BLaER1 treated with 17β-estradiol and CSF1 and Interleukin-3, amounts not matched to agents 10 nM and 100 nM (cell line): ENCODE measurements around the gene SPAAR.

Source experiments
- H3K27ac ChIP-seq, 11 experiments: shearing (Covaris generic); formaldehyde crosslinking; 2 replicates each; pipeline ENCODE4 v1.8.1; 2022
- H3K27me3 ChIP-seq, 11 experiments: shearing (Covaris generic); formaldehyde crosslinking; 2 replicates each; pipeline ENCODE4 v1.8.1; 2022
- H3K36me3 ChIP-seq, 11 experiments: shearing (Covaris generic); formaldehyde crosslinking; 2 replicates each; pipeline ENCODE4 v1.8.1; 2022
- H3K4me1 ChIP-seq, 10 experiments: shearing (Covaris generic); formaldehyde crosslinking; 2 replicates each; pipeline ENCODE4 v1.8.1; 2022
- H3K4me2 ChIP-seq, 11 experiments: shearing (Covaris generic); formaldehyde crosslinking; 2 replicates each; pipeline ENCODE4 v1.8.1; 2022
- H3K4me3 ChIP-seq, 10 experiments: shearing (Covaris generic); formaldehyde crosslinking; 2 replicates each; pipeline ENCODE4 v1.8.1; 2022
- H3K9ac ChIP-seq, 11 experiments: shearing (Covaris generic); formaldehyde crosslinking; 2 replicates each; pipeline ENCODE4 v1.8.1; 2022
- H3K9me3 ChIP-seq, 11 experiments: shearing (Covaris generic); formaldehyde crosslinking; replicated peaks in 1 of 11; 2 replicates each; pipeline ENCODE4 v1.8.1; 2022
- H4K20me1 ChIP-seq, 11 experiments: shearing (Covaris generic); formaldehyde crosslinking; 2 replicates each; pipeline ENCODE4 v1.8.1; 2022
- Cebpa-rat ChIP-seq, 11 experiments: shearing (Covaris generic); IDR thresholded peaks; 2 replicates each; pipeline ENCODE4 v1.8.1; 2022

Gene SPAAR

GRCh38 chr9:35898337-35898736 is 11.0 kb upstream of the SPAAR start:
- no peaks in the 10 kb centered on the region for H3K27me3 ChIP-seq
- no peak overlapping the region for H3K4me3 ChIP-seq
- H3K4me1 ChIP-seq = 0 out of 20 replicates have a peak, but pooled peaks cover 0 to 5% (median 0%) of the 10 kb centered on the region in 10 experiments
- H3K36me3 ChIP-seq = no peaks in the 10 kb centered on the region
- no peak for TF ChIP-seq Cebpa-rat (IDR thresholded peaks at IDR 0.05)
- no peak overlapping the region for H3K4me2 ChIP-seq
- no peaks in the 10 kb centered on the region for H4K20me1 ChIP-seq
- no peak overlapping the region for H3K9ac ChIP-seq
- no peaks in the 10 kb centered on the region for H3K9me3 ChIP-seq
- H3K27ac ChIP-seq = no peak overlapping the region

- TF ChIP-seq Cebpa-rat (IDR thresholded peaks at IDR 0.05) = no peak
- Histone ChIP-seq H3K4me2 (no peak overlapping the region), H3K9ac (no peak overlapping the region)
These were observed 10.3 kb upstream of the SPAAR start for GRCh38 chr9:35899021-35899420.

GRCh38 chr9:35903049-35903448 is 6.2 kb upstream of the SPAAR start:
- peaks cover 13 to 27% (median 17%) of the 10 kb centered on the region in 10 experiments for H3K4me1 ChIP-seq
- no peak overlapping the region for H3K4me3 ChIP-seq
- no peak overlapping the region for H3K4me2 ChIP-seq
- no peaks in the 10 kb centered on the region for H3K27me3 ChIP-seq
- no peaks in the 10 kb centered on the region for H4K20me1 ChIP-seq
- TF ChIP-seq Cebpa-rat (IDR thresholded peaks at IDR 0.05) = no peak
- H3K36me3 ChIP-seq = no peaks in the 10 kb centered on the region
- H3K9ac ChIP-seq = no peak overlapping the region
- no peak overlapping the region for H3K27ac ChIP-seq
- no peaks in the 10 kb centered on the region for H3K9me3 ChIP-seq

More at GRCh38 chr9:35899021-35899420, 10.3 kb upstream of the SPAAR start:
- H3K36me3 ChIP-seq = no peaks in the 10 kb centered on the region
- H3K4me1 ChIP-seq = 0 out of 20 replicates have a peak, but pooled peaks cover 0 to 5% (median 0%) of the 10 kb centered on the region in 10 experiments
- H3K9me3 ChIP-seq = no peaks in the 10 kb centered on the region
- no peak overlapping the region for H3K27ac ChIP-seq
- H4K20me1 ChIP-seq = no peaks in the 10 kb centered on the region
- no peak overlapping the region for H3K4me3 ChIP-seq
- no peaks in the 10 kb centered on the region for H3K27me3 ChIP-seq

- Histone ChIP-seq H3K9ac (no peak overlapping the region), H3K27ac (no peak overlapping the region), H3K27me3 (no peaks in the 10 kb centered on the region), H3K4me3 (no peak overlapping the region), H3K4me1 (peaks cover 24 to 40% (median 30%) of the 10 kb centered on the region in 10 experiments), H4K20me1 (no peaks in the 10 kb centered on the region), H3K4me2 (peak overlapping the region in 1 of 11 experiments; percentile 14; a peak in 1 of 22 replicates), H3K9me3 (no peaks in the 10 kb centered on the region), H3K36me3 (no peaks in the 10 kb centered on the region)
- TF ChIP-seq Cebpa-rat (IDR thresholded peaks at IDR 0.05) = no peak
These were observed 5.0 kb upstream of the SPAAR start for GRCh38 chr9:35904338-35904737.

- 0 out of 22 replicates have a peak overlapping the region, but pooled peaks of 2 of the 11 experiments have one; percentile 11 to 12 for H3K4me2 ChIP-seq
- H3K36me3 ChIP-seq = no peaks in the 10 kb centered on the region
- H3K9ac ChIP-seq = no peak overlapping the region
- H3K4me1 ChIP-seq = peaks cover 27 to 49% (median 38%) of the 10 kb centered on the region in 10 experiments
- H3K4me3 ChIP-seq = no peak overlapping the region
- H3K27me3 ChIP-seq = no peaks in the 10 kb centered on the region
- H3K9me3 ChIP-seq = no peaks in the 10 kb centered on the region
- no peak for TF ChIP-seq Cebpa-rat (IDR thresholded peaks at IDR 0.05)
- no peak overlapping the region for H3K27ac ChIP-seq
- H4K20me1 ChIP-seq = no peaks in the 10 kb centered on the region
These were observed 4.1 kb upstream of the SPAAR start for GRCh38 chr9:35905051-35905781.

- Histone ChIP-seq H3K4me2 (peak within 1 kb of the TSS; percentile 56 to 89 (median 81); a peak in 19 of 22 replicates), H3K27me3 (no peaks in the 10 kb centered on the region), H3K9me3 (no peaks in the 10 kb centered on the region), H4K20me1 (no peaks in the 10 kb centered on the region), H3K9ac (no peak within 1 kb of the TSS), H3K36me3 (no peaks in the 10 kb centered on the region), H3K4me3 (no peak within 1 kb of the TSS), H3K27ac (peak within 1 kb of the TSS in 1 of 11 experiments; percentile 80; a peak in 1 of 22 replicates), H3K4me1 (peaks cover 36 to 58% (median 47%) of the 10 kb centered on the region in 10 experiments)
- no peak for TF ChIP-seq Cebpa-rat (IDR thresholded peaks at IDR 0.05)
These were observed 3.2 kb upstream of the SPAAR start, which contains the start of gene HRCT1 for GRCh38 chr9:35905912-35906679. Gene HRCT1 (plus strand): TSS chr9:35906202. CDS start chr9:35906288, 86 bp downstream.

GRCh38 chr9:35906923-35907699 is 2.2 kb upstream of the SPAAR start:
- Histone ChIP-seq H3K4me1 (peaks cover 45 to 66% (median 56%) of the 10 kb centered on the region in 10 experiments), H3K4me3 (no peak overlapping the region), H3K27me3 (no peaks in the 10 kb centered on the region), H3K27ac (peak overlapping the region in 7 of 11 experiments; percentile 19 to 80 (median 74); a peak in 9 of 22 replicates), H3K4me2 (peak overlapping the region; percentile 56 to 89 (median 81)), H3K9ac (0 out of 22 replicates have a peak overlapping the region, but pooled peaks of 1 of the 11 experiments have one; percentile 58), H3K36me3 (no peaks in the 10 kb centered on the region), H3K9me3 (no peaks in the 10 kb centered on the region), H4K20me1 (no peaks in the 10 kb centered on the region)
- TF ChIP-seq Cebpa-rat (IDR thresholded peaks at IDR 0.05) = no peak

GRCh38 chr9:35907711-35908503 is 1.4 kb upstream of the SPAAR start:
- Histone ChIP-seq H3K9me3 (no peaks in the 10 kb centered on the region), H3K36me3 (no peaks in the 10 kb centered on the region), H3K27me3 (no peaks in the 10 kb centered on the region), H3K4me2 (peak overlapping the region; percentile 56 to 89 (median 81)), H3K4me3 (peak overlapping the region in 1 of 10 experiments; percentile 12; a peak in 1 of 20 replicates), H3K4me1 (peaks cover 45 to 66% (median 56%) of the 10 kb centered on the region in 10 experiments), H4K20me1 (no peaks in the 10 kb centered on the region), H3K27ac (peak overlapping the region in 9 of 11 experiments; percentile 18 to 80 (median 74); a peak in 16 of 22 replicates), H3K9ac (peak overlapping the region in 6 of 11 experiments; percentile 19 to 61 (median 46); a peak in 10 of 22 replicates)
- TF ChIP-seq Cebpa-rat (IDR thresholded peaks at IDR 0.05) = no peak
